GM10266 (cell line): Measurements from ENCODE around the gene DOCK10.

Source experiments
- DNase-seq: peaks from one replicate; pipeline ENCODE4 v3.0.0; 2012; ENCODE audit errors: extremely low spot score
- CTCF ChIP-seq: IDR thresholded peaks from 2 replicates; pipeline ENCODE4 v1.5.1; 2012; ENCODE audit warnings: mild to moderate bottlenecking, low read depth; ENCODE audit not compliant: control insufficient read depth, insufficient read depth; ENCODE audit errors: missing control alignments

The DOCK10 gene

GRCh38 chr2:224843141-224843540 is 199.1 kb downstream of the DOCK10 start:
- no peak for TF ChIP-seq CTCF
- no peak for DNase-seq

GRCh38 chr2:224841910-224842309 is 200.4 kb downstream of the DOCK10 start:
- DNase-seq, result no peak
- TF ChIP-seq CTCF, result no peak

GRCh38 chr2:224838335-224838734 is 203.9 kb downstream of the DOCK10 start:
- DNase-seq, result no peak
- TF ChIP-seq CTCF, result no peak

GRCh38 chr2:224837558-224837957 is 204.7 kb downstream of the DOCK10 start:
- no peak for DNase-seq
- no peak for TF ChIP-seq CTCF

GRCh38 chr2:224837066-224837465 is 205.2 kb downstream of the DOCK10 start:
- TF ChIP-seq CTCF, result no peak
- no peak for DNase-seq

GRCh38 chr2:224836263-224836662 is 206.0 kb downstream of the DOCK10 start:
- DNase-seq, result no peak
- TF ChIP-seq CTCF, result no peak

- no peak for DNase-seq
- TF ChIP-seq CTCF, result no peak
These were observed 206.9 kb downstream of the DOCK10 start for GRCh38 chr2:224835405-224835804.
